Smooth muscle cell (in vitro differentiated cells): ENCODE data around the gene LOXL1. TPM values are rescaled to one million over a fixed set of nuclear protein-coding genes. Genes with fewer than 3 reads are reported as not detected.

ENCODE experiments used
- DNase-seq: peaks from one replicate; lab custom pipeline; 2025; ENCODE audit not compliant: unreplicated experiment; lab: John Stamatoyannopoulos, UW
- H2AFZ ChIP-seq: fragments of 200-600 bp; sonication (generic); 2 replicates; pipeline ENCODE4 v1.6.0; 2016; ENCODE audit warnings: antibody characterized with exemption, low read depth, mild to moderate bottlenecking
- H3F3A ChIP-seq: fragments of 200-600 bp; sonication (generic); 2 replicates; pipeline ENCODE4 v1.6.0; 2017; ENCODE audit warnings: antibody characterized with exemption, low read depth
- H3K27ac ChIP-seq: fragments of 200-600 bp; sonication (generic); 2 replicates; pipeline ENCODE4 v1.5.1; 2016; ENCODE audit warnings: low read depth, mild to moderate bottlenecking
- H3K27me3 ChIP-seq: fragments of 200-600 bp; sonication (generic); 2 replicates; pipeline ENCODE4 v1.6.1; 2016; ENCODE audit warnings: low read depth, mild to moderate bottlenecking
- H3K36me3 ChIP-seq: fragments of 200-600 bp; sonication (generic); 2 replicates; pipeline ENCODE4 v1.5.1; 2016; ENCODE audit warnings: low read depth
- H3K4me1 ChIP-seq: fragments of 200-600 bp; sonication (generic); 2 replicates; pipeline ENCODE4 v1.5.1; 2016; ENCODE audit warnings: low read depth
- H3K4me2 ChIP-seq: fragments of 200-600 bp; sonication (generic); 2 replicates; pipeline ENCODE4 v1.6.0; 2016; ENCODE audit warnings: mild to moderate bottlenecking
- H3K4me3 ChIP-seq: fragments of 200-600 bp; sonication (generic); 2 replicates; pipeline ENCODE4 v1.5.1; 2016; ENCODE audit warnings: mild to moderate bottlenecking
- H3K79me2 ChIP-seq: fragments of 200-600 bp; sonication (generic); 2 replicates; pipeline ENCODE4 v1.6.0; 2016; ENCODE audit warnings: low read depth, mild to moderate bottlenecking
- H3K9ac ChIP-seq: fragments of 200-600 bp; sonication (generic); 2 replicates; pipeline ENCODE4 v1.6.0; 2016; ENCODE audit warnings: low read depth
- H3K9me3 ChIP-seq: fragments of 200-600 bp; sonication (generic); replicated peaks from 2 replicates; pipeline ENCODE4 v1.5.1; 2016; ENCODE audit warnings: low read depth
- H4K20me1 ChIP-seq: fragments of 200-600 bp; sonication (generic); 2 replicates; pipeline ENCODE4 v1.6.0; 2016; ENCODE audit warnings: low read depth
- WGBS: methylation state at CpG from one replicate; pipeline ENCODE4 v1.1.7; 2016; ENCODE audit warnings: low lambda C conversion rate; 5-methylcytosine and 5-hydroxymethylcytosine counted together
- polyA plus RNA-seq: library from polyadenylated mRNA; unstranded; fragments of >200 nt; fragmentation: Nextera tagmentation; extraction: Ambion mirVana; gene quantifications from 2 replicates; pipeline ENCODE4 v1.2.1, GENCODE V29; 2016
- total RNA-seq: library from RNA; depleted of rRNA; stranded (reverse); fragments of >200 nt; gene quantifications from 2 replicates; pipeline ENCODE4 v1.2.3, GENCODE V29; 2014
- TF ChIP-seq, protein P1 (sequence below): fragments of 200-600 bp; sonication (generic); IDR thresholded peaks from 2 replicates; pipeline ENCODE4 v1.5.1; 2017; ENCODE audit warnings: borderline replicate concordance, mild to moderate bottlenecking, antibody characterized with exemption; ENCODE audit not compliant: insufficient read depth, poor library complexity, severe bottlenecking

LOXL1 gene
- total and polyA plus RNA-seq, 2 experiments from 2014 or later, result 252 to 899 TPM

DNA sequence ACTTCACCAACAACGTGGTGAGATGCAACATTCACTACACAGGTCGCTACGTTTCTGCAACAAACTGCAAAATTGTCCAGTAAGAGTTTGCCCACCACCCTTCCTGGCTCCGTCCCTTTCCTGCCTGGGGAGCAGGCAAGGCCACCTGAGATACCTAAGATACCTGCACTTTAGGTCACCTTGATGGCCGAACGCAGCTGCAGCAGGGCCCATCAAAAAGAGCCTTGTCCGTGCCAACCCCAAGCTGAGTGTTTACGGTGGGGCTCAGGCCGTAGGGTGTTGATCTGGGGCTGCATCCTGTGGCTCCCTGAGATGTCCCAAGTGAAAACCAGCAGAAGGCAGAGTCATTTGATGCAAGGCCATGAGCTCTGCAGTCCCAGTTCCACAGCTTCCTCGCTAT, 23.2 kb downstream of the LOXL1 start:
- no peaks in the 10 kb centered on the region for H3K79me2 ChIP-seq
- 90% methylated on average over 10 of the region's 10 CpGs for WGBS
- peak overlapping the region; percentile 67 for H3K27ac ChIP-seq
- H4K20me1 ChIP-seq, result no peaks in the 10 kb centered on the region
- no peak overlapping the region for H3K9ac ChIP-seq
- no peak for DNase-seq
- H3K9me3 ChIP-seq, result no peaks in the 10 kb centered on the region
- no peaks in the 10 kb centered on the region for H3K36me3 ChIP-seq
- H3K27me3 ChIP-seq, result no peaks in the 10 kb centered on the region
- H2AFZ ChIP-seq, result no peak overlapping the region
- no peak overlapping the region for H3K4me3 ChIP-seq
- peaks cover 19% of the 10 kb centered on the region for H3F3A ChIP-seq
- TF ChIP-seq, protein P1, sequence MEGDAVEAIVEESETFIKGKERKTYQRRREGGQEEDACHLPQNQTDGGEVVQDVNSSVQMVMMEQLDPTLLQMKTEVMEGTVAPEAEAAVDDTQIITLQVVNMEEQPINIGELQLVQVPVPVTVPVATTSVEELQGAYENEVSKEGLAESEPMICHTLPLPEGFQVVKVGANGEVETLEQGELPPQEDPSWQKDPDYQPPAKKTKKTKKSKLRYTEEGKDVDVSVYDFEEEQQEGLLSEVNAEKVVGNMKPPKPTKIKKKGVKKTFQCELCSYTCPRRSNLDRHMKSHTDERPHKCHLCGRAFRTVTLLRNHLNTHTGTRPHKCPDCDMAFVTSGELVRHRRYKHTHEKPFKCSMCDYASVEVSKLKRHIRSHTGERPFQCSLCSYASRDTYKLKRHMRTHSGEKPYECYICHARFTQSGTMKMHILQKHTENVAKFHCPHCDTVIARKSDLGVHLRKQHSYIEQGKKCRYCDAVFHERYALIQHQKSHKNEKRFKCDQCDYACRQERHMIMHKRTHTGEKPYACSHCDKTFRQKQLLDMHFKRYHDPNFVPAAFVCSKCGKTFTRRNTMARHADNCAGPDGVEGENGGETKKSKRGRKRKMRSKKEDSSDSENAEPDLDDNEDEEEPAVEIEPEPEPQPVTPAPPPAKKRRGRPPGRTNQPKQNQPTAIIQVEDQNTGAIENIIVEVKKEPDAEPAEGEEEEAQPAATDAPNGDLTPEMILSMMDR, result no peak
- no peak overlapping the region for H3K4me2 ChIP-seq
- peaks cover 17% of the 10 kb centered on the region for H3K4me1 ChIP-seq

DNA sequence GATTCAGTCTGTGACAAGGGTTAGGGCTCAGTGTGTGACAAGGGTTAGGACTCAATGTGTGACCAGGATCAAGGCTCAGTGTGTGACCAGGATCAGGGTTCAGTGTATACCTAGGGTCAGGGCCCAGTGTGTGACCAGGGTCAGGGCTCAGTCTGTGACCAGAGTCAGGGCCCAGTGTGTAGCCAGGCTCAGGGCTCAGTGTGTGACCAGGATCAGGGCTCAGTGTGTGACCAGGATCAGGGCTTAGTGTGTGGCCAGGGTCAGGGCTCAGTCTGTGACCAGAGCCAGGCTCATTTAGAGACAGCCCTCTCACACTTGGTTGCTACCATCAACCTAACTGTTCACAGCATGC, 24.2 kb downstream of the LOXL1 start:
- Histone ChIP-seq H4K20me1 (no peaks in the 10 kb centered on the region), H3K9ac (no peak overlapping the region), H3K9me3 (no peaks in the 10 kb centered on the region), H3K36me3 (no peaks in the 10 kb centered on the region), H3K27me3 (no peaks in the 10 kb centered on the region), H3K4me2 (no peak overlapping the region), H2AFZ (no peak overlapping the region), H3K4me1 (peaks cover 15% of the 10 kb centered on the region), H3K4me3 (no peak overlapping the region), H3K27ac (peak overlapping the region; percentile 67), H3F3A (peaks cover 14% of the 10 kb centered on the region), H3K79me2 (no peaks in the 10 kb centered on the region)
- no peak for DNase-seq
- TF ChIP-seq, protein P1, result no peak

DNA sequence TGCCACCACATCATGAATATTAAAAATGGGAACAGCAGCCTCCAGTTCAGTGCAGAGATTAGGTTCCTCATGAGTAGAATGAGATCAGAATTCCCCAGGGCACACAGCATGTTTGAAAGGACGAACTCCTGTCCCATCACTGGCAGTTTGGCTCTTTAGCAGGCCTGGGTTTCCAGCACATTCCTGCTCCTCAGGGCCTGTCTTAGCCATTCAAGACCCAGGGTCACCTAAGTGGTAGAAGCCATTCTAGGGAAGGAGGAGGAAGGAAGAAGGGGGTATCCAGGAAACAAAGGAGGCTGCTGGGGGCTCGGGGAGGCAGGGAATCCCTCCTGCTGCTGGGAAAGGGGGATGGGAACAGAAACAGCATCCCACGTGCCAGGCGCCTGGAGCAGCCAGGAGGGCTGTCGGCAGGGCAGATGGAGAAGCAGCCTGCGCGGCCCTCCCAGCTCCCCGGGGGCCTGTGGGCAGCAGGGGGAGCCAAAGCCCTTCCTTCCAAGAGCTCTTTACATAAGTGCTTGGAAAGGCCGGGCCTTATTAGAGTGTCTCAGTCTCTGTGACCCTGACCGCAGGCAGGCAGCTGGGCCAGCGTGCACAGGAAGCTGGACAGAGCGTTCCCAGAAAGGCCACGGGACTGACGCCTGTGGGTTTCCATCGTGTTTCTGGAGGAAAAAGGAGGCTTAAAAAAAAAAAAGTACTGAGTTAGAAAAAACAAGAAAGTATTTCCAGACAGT, 24.7 kb downstream of the LOXL1 start:
- H3F3A ChIP-seq, result peaks cover 12% of the 10 kb centered on the region
- H3K27me3 ChIP-seq, result no peaks in the 10 kb centered on the region
- no peaks in the 10 kb centered on the region for H3K9me3 ChIP-seq
- H3K4me1 ChIP-seq, result peaks cover 15% of the 10 kb centered on the region
- H3K4me3 ChIP-seq, result no peak overlapping the region
- 6% methylated on average over 15 of the region's 15 CpGs for WGBS
- H3K36me3 ChIP-seq, result no peaks in the 10 kb centered on the region
- H4K20me1 ChIP-seq, result no peaks in the 10 kb centered on the region
- H3K9ac ChIP-seq, result peak overlapping the region; percentile 61
- DNase-seq, result peak; percentile 70
- no peaks in the 10 kb centered on the region for H3K79me2 ChIP-seq
- peak overlapping the region; percentile 86 for H3K27ac ChIP-seq
- TF ChIP-seq, protein P1, result peak; percentile 72
- peak overlapping the region; percentile 58 for H3K4me2 ChIP-seq
- no peak overlapping the region for H2AFZ ChIP-seq

DNA sequence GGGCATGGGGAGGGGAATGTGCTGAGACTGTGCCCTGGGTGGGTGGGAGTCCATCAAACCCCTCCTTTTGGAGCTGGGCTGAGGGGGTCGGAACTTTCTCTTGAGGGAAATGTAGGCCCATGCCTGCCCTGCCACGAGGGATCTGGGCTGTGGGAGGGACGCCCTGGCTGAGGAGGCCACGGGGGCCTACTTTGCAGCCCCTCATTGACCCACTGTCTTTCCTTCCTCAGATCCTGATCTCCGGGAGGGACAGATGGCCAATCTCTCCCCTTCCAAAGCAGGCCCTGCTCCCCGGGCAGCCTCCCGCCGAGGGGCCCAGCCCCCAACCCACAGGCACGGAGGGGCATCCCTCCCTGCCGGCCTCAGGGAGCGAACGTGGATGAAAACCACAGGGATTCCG, 25.3 kb downstream of the LOXL1 start:
- Histone ChIP-seq H3K27me3 (no peaks in the 10 kb centered on the region), H3K79me2 (no peaks in the 10 kb centered on the region), H3K9ac (peak overlapping the region; percentile 61), H3K27ac (peak overlapping the region; percentile 86), H3K4me3 (no peak overlapping the region), H3K36me3 (no peaks in the 10 kb centered on the region), H3K4me2 (peak overlapping the region; percentile 58), H3F3A (peaks cover 12% of the 10 kb centered on the region), H3K4me1 (peaks cover 15% of the 10 kb centered on the region), H3K9me3 (no peaks in the 10 kb centered on the region), H2AFZ (no peak overlapping the region), H4K20me1 (no peaks in the 10 kb centered on the region)
- DNase-seq, result no peak
- TF ChIP-seq, protein P1, result no peak
- 11% methylated on average over 10 of the region's 13 CpGs for WGBS
